Lung microvascular endothelial cell (primary cell): Measurements from ENCODE around the gene PRRX1. TPM values are rescaled to one million over a fixed set of nuclear protein-coding genes. Genes with fewer than 3 reads are reported as not detected.

Source experiments
- DNase-seq, 2 donors: peaks; one replicate each; pipeline versions ENCODE4 v3.0.0 to v3.0.0-alpha.2; 2010; ENCODE audit warnings: low read depth in 2 of 2
- total RNA-seq: library from RNA; depleted of rRNA; stranded (reverse); fragments of >200 nt; gene quantifications from 2 replicates; pipeline ENCODE4 v1.2.1, GENCODE V29; 2014

PRRX1 gene
- total RNA-seq, 1 donor from 2014 or later, result under 0.01 TPM

DNA sequence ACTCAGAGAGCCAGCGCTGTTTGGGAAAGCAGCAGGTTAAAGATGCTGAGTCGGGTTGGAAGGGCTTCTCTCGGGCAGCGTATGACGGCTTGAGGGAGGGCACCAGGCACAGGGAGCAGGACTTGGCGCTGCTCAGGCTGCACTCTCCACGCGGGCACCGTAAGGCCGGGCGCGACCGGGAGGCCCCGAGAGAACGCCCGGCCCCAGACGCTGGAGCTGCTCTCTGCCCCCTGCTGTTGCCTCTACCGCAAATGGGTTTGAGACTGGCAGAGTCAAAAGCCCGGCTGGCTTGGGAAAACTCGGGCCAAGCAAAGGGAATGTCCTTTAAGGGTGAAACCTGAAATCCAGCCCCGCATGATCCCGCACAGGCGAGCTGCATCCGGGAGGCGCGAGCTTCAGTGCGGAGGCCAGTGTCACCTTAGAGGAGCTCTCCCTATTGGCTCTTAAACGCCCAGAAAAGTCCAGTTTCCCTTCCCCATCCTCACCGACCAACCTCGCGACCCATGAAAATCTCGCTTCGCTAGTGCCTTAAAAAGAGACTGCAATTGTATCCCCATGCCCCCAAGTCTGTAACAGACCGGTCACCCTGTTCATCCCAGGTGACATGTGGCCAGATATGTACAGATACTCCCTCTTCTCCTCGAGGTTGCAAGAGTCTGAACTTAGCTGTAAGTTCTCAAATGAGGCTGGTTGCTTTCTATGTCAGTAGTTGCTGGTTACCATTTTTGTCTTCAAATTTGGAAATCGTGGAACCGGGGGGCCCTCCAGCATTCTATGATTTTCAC lies 1.1 kb downstream of the PRRX1 start:
- DNase-seq, result peak; percentile 34 to 60

DNA sequence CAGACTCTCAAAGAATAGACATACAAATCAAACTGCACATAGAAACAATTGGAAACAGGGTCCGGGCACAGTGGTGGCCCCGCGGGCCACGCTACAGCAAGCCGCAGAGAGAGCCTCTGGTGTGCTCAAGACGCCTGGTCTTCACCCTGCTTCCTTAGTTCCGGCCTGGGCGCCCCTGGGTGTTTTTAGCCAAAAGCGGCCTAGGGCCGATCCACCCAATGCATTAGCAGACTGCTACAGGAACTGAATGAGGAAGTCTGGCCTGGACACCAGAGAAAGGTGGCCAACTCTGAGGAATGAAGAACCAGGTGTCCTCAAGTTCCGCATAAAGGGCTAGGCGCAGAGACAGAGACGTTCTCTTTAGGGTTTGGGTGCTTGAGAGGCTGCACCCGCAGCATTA lies 1.7 kb downstream of the PRRX1 start:
- DNase-seq, result no peak

DNA sequence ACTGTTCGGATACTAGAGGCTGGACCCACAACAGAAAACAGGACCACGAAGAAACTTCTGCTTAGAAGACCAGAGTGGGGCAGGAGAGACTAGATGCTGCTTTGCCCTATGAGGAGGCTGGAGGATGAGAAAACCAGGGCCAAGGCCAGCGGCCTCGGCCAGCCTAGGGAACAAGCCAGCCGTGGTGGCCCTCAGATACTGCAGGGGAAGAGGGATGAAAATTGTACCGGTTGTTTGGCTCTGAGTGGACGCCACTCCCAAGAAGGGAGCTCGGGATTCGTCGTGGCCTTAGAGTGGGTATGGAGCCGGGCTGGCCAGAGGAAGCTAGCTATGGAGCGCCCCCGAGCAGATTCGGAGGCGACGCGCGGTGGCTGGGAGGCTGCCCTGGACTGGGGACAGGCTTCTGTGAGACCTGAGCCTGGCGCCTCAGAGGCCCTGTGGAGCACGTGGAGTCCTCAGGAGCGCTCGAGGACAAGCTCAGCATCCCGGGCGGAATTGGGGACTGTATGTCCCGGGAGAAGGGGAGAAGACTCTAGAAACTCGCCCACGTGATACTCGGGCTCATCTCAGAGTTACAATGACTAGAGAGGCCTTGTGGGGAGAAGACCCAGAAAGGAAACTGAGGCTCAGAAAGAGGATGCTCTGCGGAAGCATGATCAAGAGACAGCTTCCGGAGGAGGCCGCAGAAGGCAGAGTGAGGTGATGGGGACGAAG lies 2.8 kb downstream of the PRRX1 start:
- no peak for DNase-seq

DNA sequence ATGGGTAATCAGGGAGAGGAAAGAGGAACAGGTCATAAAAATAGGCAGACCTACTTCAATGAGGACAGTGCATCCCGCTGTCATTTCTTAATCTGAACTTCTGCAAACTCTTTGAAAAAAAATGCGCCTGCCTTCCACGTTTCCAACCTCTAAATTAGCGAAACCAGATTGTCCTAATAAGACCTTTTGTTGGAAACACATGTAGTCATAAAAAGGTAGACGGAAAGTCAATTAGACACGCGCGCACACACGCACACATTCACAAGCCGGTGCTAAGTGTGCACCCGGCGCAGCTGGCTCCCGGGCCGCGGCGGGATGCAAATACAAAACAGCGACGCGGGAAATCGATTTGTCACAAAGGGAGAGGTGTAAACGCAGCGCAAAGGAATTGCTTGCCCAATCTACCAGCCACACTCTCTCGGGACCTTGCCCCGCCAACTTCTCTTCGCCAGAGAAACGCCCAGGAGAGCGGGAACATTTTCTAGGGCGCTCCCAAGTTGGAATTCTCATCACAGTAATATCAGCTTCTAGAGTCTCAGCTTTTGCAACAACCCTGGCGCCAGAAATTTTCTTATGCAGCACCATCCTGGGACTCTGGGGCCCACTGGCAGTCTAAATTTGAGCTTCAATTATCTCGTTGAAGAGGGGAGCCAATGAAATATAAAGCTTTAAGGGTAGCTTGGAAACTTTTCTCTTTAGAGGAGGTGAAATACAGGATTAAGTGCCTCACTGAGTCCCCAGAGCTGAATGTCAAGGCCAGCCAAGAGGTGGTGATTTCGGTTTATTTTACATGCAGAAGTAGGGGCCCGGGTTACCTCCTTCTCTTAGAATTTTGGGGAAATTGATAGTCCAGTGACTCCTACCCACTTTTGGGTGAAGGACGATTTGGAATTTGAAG lies 4.5 kb downstream of the PRRX1 start:
- DNase-seq, result no peak

GRCh38 chr1:170669107-170669445 lies 5.1 kb downstream of the PRRX1 start:
- no peak for DNase-seq

- no peak for DNase-seq
These were observed 5.9 kb downstream of the PRRX1 start for GRCh38 chr1:170669586-170670530.

DNA sequence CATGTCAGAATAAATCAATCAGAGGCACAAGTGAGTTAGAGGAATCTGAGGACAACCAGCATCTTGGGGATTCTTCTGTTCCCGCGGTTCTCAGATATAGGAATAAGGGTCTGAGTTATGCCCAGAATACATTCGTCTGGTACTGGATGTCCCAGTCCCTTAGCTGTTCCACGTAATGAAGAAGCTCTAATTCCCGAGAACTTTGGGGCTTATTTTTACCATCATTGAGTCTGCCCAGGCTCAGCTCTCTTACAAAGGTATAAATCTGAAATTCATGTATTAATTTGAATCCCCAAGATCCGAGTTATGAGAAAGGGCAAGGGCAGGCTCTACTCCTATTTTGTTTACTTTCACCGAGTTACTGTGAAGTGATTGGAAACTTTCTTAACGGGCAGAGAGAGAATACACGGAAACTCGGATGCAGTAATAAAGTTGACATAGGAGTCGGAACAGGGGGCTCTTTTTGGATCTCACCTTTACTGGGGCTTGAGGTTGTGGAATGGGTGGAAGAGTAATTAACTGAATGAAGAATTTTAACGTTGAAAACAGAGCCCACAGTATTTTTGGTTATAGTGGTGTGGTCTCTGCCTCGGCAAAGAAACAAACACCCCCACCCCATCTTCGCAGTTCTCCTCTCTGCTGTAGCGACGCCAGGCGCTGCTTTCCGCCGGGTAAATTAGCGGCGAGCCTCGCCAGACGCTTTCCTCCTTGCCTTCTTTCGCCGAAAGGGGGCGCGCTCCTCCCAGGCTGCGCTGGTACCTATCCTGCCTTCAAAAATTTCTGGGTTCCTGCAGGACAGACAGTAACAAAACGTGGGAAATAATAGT lies 7.1 kb downstream of the PRRX1 start:
- DNase-seq, result peak; percentile 42 to 52

GRCh38 chr1:170671629-170671963 lies 7.7 kb downstream of the PRRX1 start:
- DNase-seq, result no peak

GRCh38 chr1:170672316-170672715 lies 8.4 kb downstream of the PRRX1 start:
- DNase-seq, result no peak

GRCh38 chr1:170674239-170674638 lies 10.3 kb downstream of the PRRX1 start:
- DNase-seq, result no peak

DNA sequence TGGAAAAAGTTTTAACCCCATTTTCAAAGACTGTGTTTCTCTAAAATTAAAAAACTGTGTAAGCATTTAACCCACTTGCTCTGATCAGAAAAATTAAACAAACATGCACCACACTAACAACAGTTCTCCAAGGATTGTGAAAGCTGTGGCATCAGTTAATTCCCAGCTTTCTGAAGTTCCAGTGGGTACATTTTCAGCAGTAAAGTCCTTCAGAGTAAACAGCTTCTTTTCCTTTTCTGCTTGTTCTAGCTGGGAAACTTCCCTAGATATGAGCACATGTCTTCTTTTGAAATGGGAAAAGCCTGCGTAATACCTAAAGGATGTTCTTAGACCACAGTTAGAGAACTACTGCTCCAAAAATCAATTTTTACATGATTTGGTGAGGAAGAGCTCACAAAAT lies 11.1 kb downstream of the PRRX1 start:
- no peak for DNase-seq

GRCh38 chr1:170675865-170676264 lies 11.9 kb downstream of the PRRX1 start:
- DNase-seq, result no peak

GRCh38 chr1:170676628-170677027 lies 12.7 kb downstream of the PRRX1 start:
- no peak for DNase-seq

GRCh38 chr1:170678027-170678600 lies 14.2 kb downstream of the PRRX1 start:
- DNase-seq, result no peak

DNA sequence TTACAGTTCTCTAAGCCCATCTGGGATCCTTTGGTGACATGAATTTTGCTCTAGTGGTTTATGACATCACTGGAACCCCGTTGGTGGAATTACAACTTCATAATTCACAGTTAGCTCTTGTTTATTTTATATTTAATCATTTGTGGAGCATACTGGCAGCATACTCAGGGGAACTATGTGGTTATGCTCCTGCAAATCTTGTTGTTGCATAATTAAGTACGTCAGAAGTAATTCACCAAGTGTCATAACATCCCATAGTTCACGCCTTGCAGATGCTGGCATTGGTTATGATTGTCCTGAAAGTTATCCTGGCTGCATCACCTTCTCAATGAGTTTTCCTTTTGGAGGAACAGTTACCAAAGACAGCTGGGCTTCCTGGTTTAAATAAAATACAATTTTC lies 16.5 kb downstream of the PRRX1 start:
- no peak for DNase-seq

GRCh38 chr1:170682169-170682568 lies 18.2 kb downstream of the PRRX1 start:
- DNase-seq, result no peak

DNA sequence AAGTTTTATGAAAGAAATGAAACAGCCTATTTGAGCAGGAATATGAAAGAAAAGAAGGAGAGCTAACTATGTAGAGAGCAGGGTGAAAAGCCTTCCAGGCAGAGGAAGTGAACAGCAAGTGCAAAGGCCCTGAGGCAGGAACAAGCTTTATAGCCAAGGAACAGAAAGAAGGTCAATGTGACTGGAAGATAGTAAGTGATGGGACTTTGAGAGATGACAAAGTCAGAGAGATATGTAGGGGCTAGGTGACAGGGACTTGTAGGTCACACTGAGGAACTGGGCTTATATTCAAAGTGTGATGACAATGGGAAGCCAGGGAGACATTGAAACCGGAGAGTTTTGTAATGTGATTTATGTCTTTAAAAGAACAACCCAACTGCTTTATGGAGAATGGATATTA lies 18.9 kb downstream of the PRRX1 start:
- DNase-seq, result no peak

- DNase-seq, result no peak
These were observed 21.2 kb downstream of the PRRX1 start for GRCh38 chr1:170685166-170685565.

- DNase-seq, result no peak
These were observed 22.4 kb downstream of the PRRX1 start for GRCh38 chr1:170686291-170686690.

DNA sequence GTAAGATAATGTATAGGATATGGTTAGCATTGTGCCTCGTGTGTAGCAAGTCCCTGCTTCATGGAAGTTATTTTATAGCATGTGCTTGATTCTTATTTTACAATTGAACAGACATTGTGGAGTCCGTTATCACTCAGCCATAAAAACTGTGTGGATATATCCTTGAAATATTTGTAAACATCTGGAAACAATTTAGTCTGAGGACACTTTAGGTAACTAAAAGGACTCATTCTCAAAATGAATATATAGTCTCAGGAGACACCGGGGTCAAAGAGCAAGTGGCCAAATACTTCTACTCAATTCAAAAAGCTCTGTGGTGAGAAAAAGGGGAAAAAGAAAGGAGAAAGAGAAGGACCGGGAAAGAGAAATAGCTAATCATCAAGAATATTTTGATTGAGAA lies 23.7 kb downstream of the PRRX1 start:
- no peak for DNase-seq
